H1 (cell line): ENCODE data around the gene MNAT1. TPM values are rescaled to one million over a fixed set of nuclear protein-coding genes. Genes with fewer than 3 reads are reported as not detected.

Source experiments
- CTCF ChIA-PET: fragments of 300-600 bp; sonication (Branson Sonifier 250); formaldehyde crosslinking; loops from one replicate; lab custom pipeline; 2021; ENCODE audit not compliant: partially characterized antibody; lab: Charles Lee
- POLR2A ChIA-PET: fragments of 300-600 bp; sonication (Branson Sonifier 250); formaldehyde crosslinking; loops from one replicate; lab custom pipeline; 2021; ENCODE audit warnings: inconsistent platforms; ENCODE audit not compliant: partially characterized antibody; lab: Charles Lee
- DNase-seq, 2 experiments: peaks; one replicate each; pipeline versions ENCODE4 v3.0.0 to v3.0.0-alpha.2; 2010 to 2022; ENCODE audit warnings: low spot score in 2 of 2, low read depth in 1 of 2, mixed read lengths in 1 of 2
- FAIRE-seq: peaks from 2 replicates; lab custom pipeline; 2011; peaks lifted over from hg19 to GRCh38; lab: Jason Lieb, UNC
- H2AFZ ChIP-seq: 2 replicates; pipeline ENCODE4 v1.8.1; 2012; ENCODE audit warnings: low read length, inconsistent platforms
- H2AK5ac ChIP-seq: 2 replicates; pipeline ENCODE4 v1.6.1; 2013; ENCODE audit warnings: low read depth, low read length
- H2BK120ac ChIP-seq: replicated peaks from 2 replicates; pipeline ENCODE3; 2013; ENCODE audit warnings: low read depth, low read length, inconsistent platforms
- H2BK12ac ChIP-seq: 2 replicates; pipeline ENCODE4 v1.6.1; 2013; ENCODE audit warnings: low read depth, low read length
- H2BK15ac ChIP-seq: 2 replicates; pipeline ENCODE4 v1.6.1; 2013; ENCODE audit warnings: low read length
- H2BK20ac ChIP-seq: 2 replicates; pipeline ENCODE4 v1.6.1; 2013; ENCODE audit warnings: low read length
- H2BK5ac ChIP-seq: 2 replicates; pipeline ENCODE4 v1.6.1; 2013; ENCODE audit warnings: low read depth, low read length
- H3K14ac ChIP-seq: 2 replicates; pipeline ENCODE4 v1.6.1; 2013; ENCODE audit warnings: inconsistent platforms; ENCODE audit not compliant: insufficient read length
- H3K18ac ChIP-seq: 2 replicates; pipeline ENCODE4 v1.6.1; 2013; ENCODE audit warnings: low read length; ENCODE audit errors: extremely low read depth
- H3K23ac ChIP-seq: 2 replicates; pipeline ENCODE4 v1.6.1; 2013; ENCODE audit warnings: inconsistent platforms; ENCODE audit not compliant: insufficient read length
- H3K23me2 ChIP-seq: 2 replicates; pipeline ENCODE4 v1.6.1; 2013; ENCODE audit warnings: low read depth, low read length
- H3K27ac ChIP-seq: 2 replicates; pipeline ENCODE4 v1.6.1; 2011; ENCODE audit warnings: low read depth, low read length, inconsistent platforms
- H3K27me3 ChIP-seq, 4 experiments: replicated peaks in 1 of 4; 1 replicate in 1 of 4; 2 replicates in 3 of 4; pipeline versions ENCODE4 v1.6.1 to v1.8.1; 2011 to 2013; ENCODE audit warnings: low read length in 3 of 4, mild to moderate bottlenecking in 3 of 4, inconsistent platforms in 2 of 4, mixed read lengths in 2 of 4, moderate library complexity in 1 of 4; ENCODE audit not compliant: control insufficient read depth in 3 of 4, insufficient read depth in 3 of 4; ENCODE audit errors: extremely low read depth in 1 of 4
- H3K36me3 ChIP-seq, 4 experiments: 2 replicates each; pipeline versions ENCODE4 v1.6.1 to v1.8.1; 2011 to 2013; ENCODE audit warnings: mild to moderate bottlenecking in 4 of 4, low read length in 3 of 4, moderate library complexity in 2 of 4, control low read depth in 1 of 4, inconsistent platforms in 1 of 4; ENCODE audit not compliant: insufficient read depth in 4 of 4, control insufficient read depth in 2 of 4
- H3K4ac ChIP-seq: replicated peaks from 2 replicates; pipeline ENCODE3; 2013; ENCODE audit warnings: low read length, low read depth, mixed read lengths, inconsistent platforms; ENCODE audit not compliant: insufficient read length
- H3K4me1 ChIP-seq, 4 experiments: replicated peaks in 1 of 4; 1 replicate in 1 of 4; 2 replicates in 3 of 4; pipeline versions ENCODE4 v1.6.1 to v1.8.1; 2011 to 2013; ENCODE audit warnings: low read length in 3 of 4, inconsistent platforms in 2 of 4, mixed read lengths in 1 of 4; ENCODE audit not compliant: insufficient read depth in 4 of 4, control insufficient read depth in 3 of 4
- H3K4me2 ChIP-seq, 2 experiments: 2 replicates each; pipeline versions ENCODE4 v1.6.1 to v1.8.1; 2011 to 2013; ENCODE audit warnings: low read depth in 2 of 2, low read length in 2 of 2, control low read depth in 1 of 2, inconsistent platforms in 1 of 2, mild to moderate bottlenecking in 1 of 2; ENCODE audit not compliant: insufficient read depth in 1 of 2
- H3K4me3 ChIP-seq, 4 experiments: fragments of 200-600, 300-600 bp in 1 of 4; sonication (generic), shearing (Covaris generic), sonication (Bioruptor Twin) in 1 of 4; 2 replicates each; pipeline versions ENCODE4 v1.5.1 to v1.8.1; 2011 to 2016; ENCODE audit warnings: low read length in 4 of 4, low read depth in 3 of 4, control low read depth in 2 of 4, inconsistent platforms in 2 of 4, mild to moderate bottlenecking in 2 of 4, mixed read lengths in 1 of 4, moderate library complexity in 1 of 4; ENCODE audit not compliant: insufficient read depth in 2 of 4; ENCODE audit errors: extremely low read depth in 1 of 4
- H3K56ac ChIP-seq: replicated peaks from 2 replicates; pipeline ENCODE3; 2013; ENCODE audit warnings: low read depth, mild to moderate bottlenecking, mixed read lengths, low read length, inconsistent platforms; ENCODE audit not compliant: insufficient read length
- H3K79me1 ChIP-seq: 2 replicates; pipeline ENCODE4 v1.6.1; 2013; ENCODE audit warnings: low read depth, low read length, control low read depth
- H3K79me2 ChIP-seq, 2 experiments: 2 replicates each; pipeline versions ENCODE4 v1.6.1 to v1.8.1; 2012 to 2013; ENCODE audit warnings: low read length in 2 of 2, mild to moderate bottlenecking in 2 of 2, inconsistent platforms in 1 of 2; ENCODE audit not compliant: insufficient read depth in 2 of 2, control insufficient read depth in 1 of 2
- H3K9ac ChIP-seq, 4 experiments: replicated peaks in 1 of 4; 1 replicate in 1 of 4; 2 replicates in 3 of 4; pipeline versions ENCODE4 v1.6.1 to v1.8.1; 2011 to 2013; ENCODE audit warnings: low read depth in 3 of 4, low read length in 3 of 4, control low read depth in 2 of 4, mild to moderate bottlenecking in 2 of 4, moderate library complexity in 2 of 4, inconsistent platforms in 1 of 4; ENCODE audit errors: extremely low read depth in 1 of 4
- H3K9me3 ChIP-seq, 2 experiments: 2 replicates each; pipeline versions ENCODE4 v1.6.1 to v1.8.1; 2012 to 2013; ENCODE audit warnings: mild to moderate bottlenecking in 2 of 2, moderate library complexity in 2 of 2, control low read depth in 1 of 2, inconsistent platforms in 1 of 2, low read depth in 1 of 2, low read length in 1 of 2, mixed read lengths in 1 of 2; ENCODE audit not compliant: insufficient read depth in 2 of 2
- H4K20me1 ChIP-seq, 2 experiments: replicated peaks in 1 of 2; 2 replicates each; pipeline versions ENCODE3 to v1.8.1; 2011 to 2013; ENCODE audit warnings: inconsistent platforms in 2 of 2, low read length in 2 of 2, mild to moderate bottlenecking in 1 of 2; ENCODE audit not compliant: insufficient read depth in 2 of 2, control insufficient read depth in 1 of 2
- H4K5ac ChIP-seq: 2 replicates; pipeline ENCODE4 v1.6.1; 2013; ENCODE audit warnings: low read length, low read depth, mixed read lengths, inconsistent platforms; ENCODE audit not compliant: insufficient read length
- H4K8ac ChIP-seq: 2 replicates; pipeline ENCODE4 v1.8.0; 2013; ENCODE audit warnings: mild to moderate bottlenecking, moderate library complexity, low read length, inconsistent platforms; ENCODE audit not compliant: insufficient read depth; ENCODE audit errors: extremely low read depth
- H4K91ac ChIP-seq: replicated peaks from 2 replicates; pipeline ENCODE3; 2013; ENCODE audit warnings: low read length, mixed read lengths, inconsistent platforms; ENCODE audit not compliant: insufficient read length
- EP300 ChIP-seq, 2 experiments: IDR thresholded peaks; 1 replicate in 1 of 2; 2 replicates in 1 of 2; pipeline ENCODE4 v1.6.1; 2011 to 2012; ENCODE audit warnings: low read depth in 2 of 2, low read length in 2 of 2, mild to moderate bottlenecking in 2 of 2, borderline replicate concordance in 1 of 2, inconsistent platforms in 1 of 2, moderate library complexity in 1 of 2
- MAFK ChIP-seq: IDR thresholded peaks from 2 replicates; pipeline ENCODE4 v1.6.1; 2012; ENCODE audit warnings: low read depth, mild to moderate bottlenecking, improper control_type of control experiment, low read length
- WGBS, 2 experiments: shearing (Covaris generic) in 1 of 2; methylation state at CpG; one replicate each; pipeline versions ENCODE4 v1.1.6 to v1.1.7; 2013 to 2015; ENCODE audit warnings: low lambda C conversion rate in 2 of 2, mixed read lengths in 2 of 2, inconsistent platforms in 1 of 2, low coverage in 1 of 2, missing lambda C conversion rate in 1 of 2; ENCODE audit not compliant: insufficient replicate concordance in 2 of 2, insufficient coverage in 1 of 2, insufficient read length in 1 of 2; ENCODE audit errors: extremely low coverage in 1 of 2, missing lambda C conversion rate in 1 of 2; 5-methylcytosine and 5-hydroxymethylcytosine counted together
- polyA plus RNA-seq, 7 experiments: library from polyadenylated mRNA; depleted of rRNA in 3 of 7; stranded (reverse) in 5 of 7; unstranded in 2 of 7; fragments of >200 nt in 5 of 7; fragments of 200-250 nt in 2 of 7; gene quantifications; 1 replicate in 5 of 7; 2 replicates in 1 of 7; 4 replicates in 1 of 7; pipeline versions ENCODE4 v1.2.1 to v1.2.3, GENCODE V29; 2011 to 2013; ENCODE audit warnings: missing spikeins in 2 of 7, mixed read lengths in 2 of 7
- total RNA-seq: library from RNA; stranded (reverse); fragmentation: NEBNext Ultra II Directional; extraction: Animal tissue kit (Norgen Biotek cat#: 25700); gene quantifications from 2 replicates; pipeline ENCODE4 v1.2.1, GENCODE V29; 2021

The MNAT1 gene
- total and polyA plus RNA-seq, 2 of the 8 experiments (the other 6 are each of a cell fraction or from before 2014, with no cell fraction given), result 34.7 to 52.1 TPM

- Histone ChIP-seq H2BK5ac (no peak overlapping the region), H3K23ac (no peak overlapping the region), H3K56ac (no peak overlapping the region), H2BK20ac (no peak overlapping the region), H3K4ac (no peak overlapping the region), H3K9me3 (peaks cover 0 to 4% of the 10 kb centered on the region in 2 experiments; a peak in 1 of 4 replicates), H3K27me3 (no peaks in the 10 kb centered on the region), H3K36me3 (no peaks in the 10 kb centered on the region; a peak in 1 of 8 replicates)
- POLR2A ChIA-PET, result interaction anchor here (0.9 kb wide), 1 partner anchor 9 kb away, joined by 5 read pairs; no protein-coding TSS in a partner anchor
- no peak for FAIRE-seq
- 95% methylated on average over 2 of the region's 2 CpGs; no CpG with 5 or more reads in 1 of the 2 experiments for WGBS, 2 experiments
- TF ChIP-seq MAFK (0 out of 2 replicates have a peak, but pooled peaks have one; percentile 9), EP300 (IDR thresholded peaks at IDR 0.05; ENCODE audit: borderline replicate concordance in 1 of 2, low read depth in 2 of 2, low read length in 2 of 2) (no peak)
- TF ChIP-seq, all 59 proteins: peak for 1
- H2AK5ac ChIP-seq, result no peak overlapping the region
- H4K8ac ChIP-seq, result no peak overlapping the region
- no peak overlapping the region for H4K91ac ChIP-seq
- no peak overlapping the region for H3K9ac ChIP-seq
- no peak overlapping the region for H2BK120ac ChIP-seq
- H3K79me2 ChIP-seq, result no peaks in the 10 kb centered on the region
- H4K20me1 ChIP-seq, result no peaks in the 10 kb centered on the region
- H3K4me3 ChIP-seq, result no peak overlapping the region
- H3K4me1 ChIP-seq, result no peaks in the 10 kb centered on the region
- H3K79me1 ChIP-seq, result no peaks in the 10 kb centered on the region; the same call in 1 of the 2 replicates
- no peaks in the 10 kb centered on the region for H3K23me2 ChIP-seq
- no peak overlapping the region for H3K14ac ChIP-seq
- no peak overlapping the region for H3K4me2 ChIP-seq
- no peak overlapping the region for H3K18ac ChIP-seq
- no peak overlapping the region for H4K5ac ChIP-seq
- H2BK15ac ChIP-seq, result no peak overlapping the region
- CTCF ChIA-PET, result interaction anchor here (0.9 kb wide), 1 partner anchor 404 kb away, joined by 3 read pairs; no protein-coding TSS in a partner anchor
- H3K27ac ChIP-seq, result no peak overlapping the region
- H2AFZ ChIP-seq, result no peak overlapping the region
- H2BK12ac ChIP-seq, result no peak overlapping the region
- no peak for DNase-seq
Observed at GRCh38 chr14:60848066-60848465, 113.5 kb downstream of the MNAT1 start.
